Neutrophil (primary cell): ENCODE results near the gene RABAC1.

Experiments
- H3K27ac ChIP-seq: fragments of 200-600 bp; sonication (generic); 2 replicates; pipeline ENCODE4 v1.5.1; 2016; ENCODE audit warnings: mild to moderate bottlenecking, moderate library complexity
- H3K27me3 ChIP-seq: fragments of 200-600 bp; sonication (generic); 2 replicates; pipeline ENCODE4 v1.6.0; 2016; ENCODE audit warnings: mild to moderate bottlenecking
- H3K36me3 ChIP-seq: fragments of 200-600 bp; sonication (generic); 2 replicates; pipeline ENCODE4 v1.5.1; 2017
- H3K4me1 ChIP-seq, 2 experiments: fragments of 200-600 bp in 1 of 2; sonication (generic) in 1 of 2; 1 replicate in 1 of 2; 2 replicates in 1 of 2; pipeline versions ENCODE4 v1.5.1 to v1.6.1; 2013 to 2016; ENCODE audit warnings: low read depth in 1 of 2, low read length in 1 of 2, mild to moderate bottlenecking in 1 of 2, moderate library complexity in 1 of 2; ENCODE audit not compliant: control insufficient read depth in 1 of 2, insufficient read depth in 1 of 2
- H3K4me3 ChIP-seq, 2 experiments: fragments of 200-600 bp in 1 of 2; sonication (generic) in 1 of 2; 1 replicate in 1 of 2; 2 replicates in 1 of 2; pipeline ENCODE4 v1.5.1; 2013 to 2016; ENCODE audit warnings: low read depth in 1 of 2, low read length in 1 of 2, mild to moderate bottlenecking in 1 of 2, moderate library complexity in 1 of 2
- H3K9me3 ChIP-seq: fragments of 200-600 bp; sonication (generic); 2 replicates; pipeline ENCODE4 v1.5.1; 2016
- CTCF ChIP-seq: fragments of 200-600 bp; sonication (generic); IDR thresholded peaks from 2 replicates; pipeline ENCODE4 v1.5.1; 2016; ENCODE audit warnings: antibody characterized with exemption

The RABAC1 gene

GRCh38 chr19:41951686-41952172, 7.4 kb downstream of the RABAC1 start:
- Histone ChIP-seq H3K27me3 (no peaks in the 10 kb centered on the region), H3K9me3 (no peaks in the 10 kb centered on the region), H3K4me3 (no peak overlapping the region), H3K4me1 (peaks cover 0 to 4% of the 10 kb centered on the region in 2 experiments), H3K36me3 (peaks cover 25% of the 10 kb centered on the region), H3K27ac (no peak overlapping the region)
- peak; percentile 93 for TF ChIP-seq CTCF

- no peak overlapping the region for H3K4me3 ChIP-seq
- H3K27me3 ChIP-seq = peaks cover 15% of the 10 kb centered on the region
- TF ChIP-seq CTCF = no peak
- H3K4me1 ChIP-seq = peaks cover 0 to 4% of the 10 kb centered on the region in 2 experiments
- H3K27ac ChIP-seq = no peak overlapping the region
- no peaks in the 10 kb centered on the region for H3K9me3 ChIP-seq
- no peaks in the 10 kb centered on the region for H3K36me3 ChIP-seq
These were observed 12.0 kb downstream of the RABAC1 start for GRCh38 chr19:41947091-41947490.

- Histone ChIP-seq H3K4me1 (peaks cover 0 to 6% of the 10 kb centered on the region in 2 experiments), H3K27me3 (peaks cover 34% of the 10 kb centered on the region), H3K27ac (no peak overlapping the region), H3K36me3 (no peaks in the 10 kb centered on the region), H3K4me3 (no peak overlapping the region), H3K9me3 (no peaks in the 10 kb centered on the region)
- no peak for TF ChIP-seq CTCF
These were observed 13.9 kb downstream of the RABAC1 start for GRCh38 chr19:41945135-41945766.

- Histone ChIP-seq H3K9me3 (no peaks in the 10 kb centered on the region), H3K4me1 (peaks cover 0 to 12% of the 10 kb centered on the region in 2 experiments), H3K4me3 (no peak overlapping the region), H3K27me3 (peaks cover 43% of the 10 kb centered on the region), H3K27ac (no peak overlapping the region), H3K36me3 (no peaks in the 10 kb centered on the region)
- no peak for TF ChIP-seq CTCF
These were observed 14.8 kb downstream of the RABAC1 start for GRCh38 chr19:41944336-41944735.

- Histone ChIP-seq H3K27me3 (peaks cover 70% of the 10 kb centered on the region), H3K36me3 (no peaks in the 10 kb centered on the region), H3K27ac (no peak overlapping the region), H3K4me1 (peaks cover 0 to 12% of the 10 kb centered on the region in 2 experiments), H3K4me3 (no peak overlapping the region), H3K9me3 (no peaks in the 10 kb centered on the region)
- no peak for TF ChIP-seq CTCF
These were observed 17.5 kb downstream of the RABAC1 start for GRCh38 chr19:41941410-41942202.
